A549 (cell line): ENCODE data around the gene FGGY. TPM values are rescaled to one million over a fixed set of nuclear protein-coding genes. Genes with fewer than 3 reads are reported as not detected.

Experiments used
- ATAC-seq, 2 experiments: fragments of 200-7000 bp in 1 of 2; fragments of >200 bp in 1 of 2; cut with Nextera tagmentation in 1 of 2; cut with Tn5 transposase in 1 of 2; 3 replicates each; pipeline versions ENCODE4 v1.8.0 to v1.9.1; 2018 to 2020; ENCODE audit warnings: mild to moderate bottlenecking in 1 of 2, moderate library complexity in 1 of 2
- CTCF ChIA-PET: fragments of 300-600 bp; sonication (Branson Sonifier 250); formaldehyde crosslinking; extraction: SDS; loops from one replicate; lab custom pipeline; 2021; ENCODE audit warnings: antibody characterized with exemption, inconsistent platforms; lab: Yijun Ruan, JAX
- POLR2A ChIA-PET: fragments of 350-600 bp; formaldehyde crosslinking; extraction: SDS; loops from one replicate; lab custom pipeline; 2021; ENCODE audit warnings: antibody characterized with exemption, inconsistent platforms; lab: Yijun Ruan, JAX
- DNase-seq, 2 experiments: peaks; one replicate each; pipeline versions ENCODE4 v3.0.0 to v3.0.0-alpha.2; 2011 to 2016; ENCODE audit warnings: low read depth in 1 of 2, low spot score in 1 of 2
- FAIRE-seq: peaks from 2 replicates; lab custom pipeline; 2011; peaks lifted over from hg19 to GRCh38; lab: Jason Lieb, UNC
- H3K27ac ChIP-seq, 2 experiments: fragments of >200 bp; sonication (Bioruptor Twin); formaldehyde crosslinking; 3 replicates each; pipeline ENCODE4 v1.5.1; 2016 to 2017
- H3K4me1 ChIP-seq: fragments of >200 bp; sonication (Bioruptor Twin); formaldehyde crosslinking; 3 replicates; pipeline ENCODE4 v1.6.1; 2016
- H3K4me2 ChIP-seq: fragments of >200 bp; sonication (Bioruptor Twin); formaldehyde crosslinking; 3 replicates; pipeline ENCODE4 v1.6.1; 2016
- H3K4me3 ChIP-seq: fragments of >200 bp; sonication (Bioruptor Twin); formaldehyde crosslinking; 3 replicates; pipeline ENCODE4 v1.5.1; 2016
- H3K9me3 ChIP-seq: fragments of >200 bp; sonication (Bioruptor Twin); formaldehyde crosslinking; 3 replicates; pipeline ENCODE4 v1.6.1; 2016
- CEBPB ChIP-seq, 2 experiments: fragments of >200 bp in 1 of 2; sonication (Bioruptor Twin) in 1 of 2; formaldehyde crosslinking in 1 of 2; IDR thresholded peaks; 2 replicates each; pipeline ENCODE4 v1.6.1; 2012 to 2016
- CHD2 ChIP-seq: fragments of 150-350 bp; IDR thresholded peaks from 2 replicates; pipeline ENCODE4 v1.6.1; 2014; ENCODE audit warnings: low read length; ENCODE audit not compliant: partially characterized antibody
- E2F6 ChIP-seq: IDR thresholded peaks from 2 replicates; pipeline ENCODE4 v1.6.1; 2012; ENCODE audit warnings: low read depth, borderline replicate concordance
- EP300 ChIP-seq, 2 experiments: fragments of >200 bp; sonication (Bioruptor Twin); formaldehyde crosslinking; IDR thresholded peaks; 2 replicates in 1 of 2; 3 replicates in 1 of 2; pipeline ENCODE4 v1.6.1; 2016 to 2017
- ESRRA ChIP-seq: fragments of 150-350 bp; IDR thresholded peaks from 2 replicates; pipeline ENCODE4 v1.6.1; 2014; ENCODE audit warnings: mild to moderate bottlenecking, low read length, borderline replicate concordance
- FOXS1 ChIP-seq: fragments of 250-450 bp; sonication (Bioruptor Pico); IDR thresholded peaks from 2 replicates; pipeline ENCODE4 v1.5.0; 2020; ENCODE audit warnings: mild to moderate bottlenecking, moderate library complexity
- HDAC2 ChIP-seq: fragments of 200-600 bp; sonication (generic); IDR thresholded peaks from 2 replicates; pipeline ENCODE4 v1.6.1; 2016
- HEYL ChIP-seq: fragments of 250-450 bp; sonication (Bioruptor Pico); IDR thresholded peaks from 2 replicates; pipeline ENCODE4 v1.8.0; 2021; ENCODE audit warnings: mild to moderate bottlenecking, moderate library complexity
- HOXB5 ChIP-seq: fragments of 250-450 bp; sonication (Bioruptor Pico); IDR thresholded peaks from 2 replicates; pipeline ENCODE4 v1.5.0; 2020; ENCODE audit warnings: mild to moderate bottlenecking, moderate library complexity
- JUNB ChIP-seq: fragments of >200 bp; sonication (Bioruptor Twin); formaldehyde crosslinking; IDR thresholded peaks from 2 replicates; pipeline ENCODE4 v1.6.1; 2016
- KDM1A ChIP-seq: fragments of 200-600 bp; sonication (generic); IDR thresholded peaks from 2 replicates; pipeline ENCODE4 v1.6.1; 2016; ENCODE audit warnings: low read depth, mild to moderate bottlenecking
- MAX ChIP-seq: IDR thresholded peaks from 2 replicates; pipeline ENCODE4 v1.6.1; 2012
- MAZ ChIP-seq: fragments of 150-350 bp; IDR thresholded peaks from 2 replicates; pipeline ENCODE4 v1.6.1; 2014; ENCODE audit warnings: antibody characterized with exemption, low read depth, low read length, borderline replicate concordance
- MYC ChIP-seq: IDR thresholded peaks from 2 replicates; pipeline ENCODE4 v1.6.1; 2012; ENCODE audit warnings: mild to moderate bottlenecking, inconsistent platforms, low read length, improper control_type of control experiment, borderline replicate concordance
- NR3C1 ChIP-seq: fragments of >200 bp; sonication (Bioruptor Twin); formaldehyde crosslinking; IDR thresholded peaks from 3 replicates; pipeline ENCODE4 v1.6.1; 2017
- PBX3 ChIP-seq: IDR thresholded peaks from 2 replicates; pipeline ENCODE4 v1.6.1; 2012
- POLR2A ChIP-seq: IDR thresholded peaks from 2 replicates; pipeline ENCODE4 v1.6.1; 2012; ENCODE audit warnings: mild to moderate bottlenecking, low read length
- POLR2AphosphoS2 ChIP-seq: conservative IDR thresholded peaks from 2 replicates; pipeline ENCODE4 v1.6.1; 2012; ENCODE audit warnings: low read length, improper control_type of control experiment, inconsistent platforms
- RAD21 ChIP-seq, 2 experiments: fragments of >200 bp in 1 of 2; sonication (Bioruptor Twin) in 1 of 2; formaldehyde crosslinking in 1 of 2; IDR thresholded peaks in 1 of 2; conservative IDR thresholded peaks in 1 of 2; 2 replicates in 1 of 2; 3 replicates in 1 of 2; pipeline ENCODE4 v1.6.1; 2012 to 2018; ENCODE audit warnings: inconsistent platforms in 1 of 2
- RFX5 ChIP-seq: fragments of 450-650 bp; IDR thresholded peaks from 2 replicates; pipeline ENCODE4 v1.7.1; 2014; ENCODE audit warnings: antibody characterized with exemption, mild to moderate bottlenecking, moderate library complexity
- RNF2 ChIP-seq: fragments of 200-600 bp; sonication (generic); IDR thresholded peaks from 2 replicates; pipeline ENCODE4 v1.6.1; 2016; ENCODE audit warnings: low read depth, mild to moderate bottlenecking, antibody characterized with exemption, moderate library complexity, borderline replicate concordance
- SMC3 ChIP-seq: fragments of >200 bp; sonication (Bioruptor Twin); formaldehyde crosslinking; IDR thresholded peaks from 3 replicates; pipeline ENCODE4 v1.6.1; 2018; ENCODE audit warnings: inconsistent platforms
- TFCP2L1 ChIP-seq: fragments of 250-450 bp; sonication (Bioruptor Pico); IDR thresholded peaks from 2 replicates; pipeline ENCODE4 v1.5.0; 2021; ENCODE audit warnings: mild to moderate bottlenecking
- ZC3H11A ChIP-seq: fragments of 450-650 bp; IDR thresholded peaks from 2 replicates; pipeline ENCODE4 v1.6.1; 2014; ENCODE audit warnings: antibody characterized with exemption, mild to moderate bottlenecking
- ZFP36 ChIP-seq: fragments of 450-650 bp; IDR thresholded peaks from 2 replicates; pipeline ENCODE4 v1.6.1; 2014; ENCODE audit warnings: borderline replicate concordance; ENCODE audit not compliant: partially characterized antibody
- ZNF302 ChIP-seq: fragments of 250-450 bp; sonication (Bioruptor Pico); IDR thresholded peaks from 2 replicates; pipeline ENCODE4 v1.9.0; 2021; ENCODE audit warnings: inconsistent platforms, mild to moderate bottlenecking, moderate library complexity
- WGBS: methylation state at CpG from one replicate; pipeline ENCODE4 v1.1.6; 2017; ENCODE audit errors: missing lambda C conversion rate; 5-methylcytosine and 5-hydroxymethylcytosine counted together
- polyA plus RNA-seq, 4 experiments: library from polyadenylated mRNA; depleted of rRNA in 3 of 4; stranded (reverse); fragments of >200 nt; fragmentation: RNase III in 1 of 4; extraction: RNeasy Plus Mini Kit Qiagen cat#74134 plus additional on column Dnase treatment in 1 of 4; gene quantifications; 2 replicates in 3 of 4; 3 replicates in 1 of 4; pipeline ENCODE4 v1.2.3, GENCODE V29; 2011 to 2017
- TF ChIP-seq, protein P1 (sequence below): fragments of 450-650 bp; IDR thresholded peaks from 2 replicates; pipeline ENCODE4 v1.6.1; 2014; ENCODE audit warnings: antibody characterized with exemption

Gene FGGY
- polyA plus RNA-seq, 2 of the 4 experiments (the other 2 are of a cell fraction), result 2.9 to 4.8 TPM

GRCh38 chr1:59262631-59263030 is 34.3 kb upstream of the FGGY start (continued):
- TF ChIP-seq ZFP36 (no peak), ESRRA (no peak)

GRCh38 chr1:59263111-59263510 is 33.8 kb upstream of the FGGY start:
- DNase-seq, result no peak
- no peaks in the 10 kb centered on the region for H3K9me3 ChIP-seq
- no peak for TF ChIP-seq RFX5
- TF ChIP-seq RNF2, result no peak
- TF ChIP-seq NR3C1, result no peak
- no peak for TF ChIP-seq RAD21 (conservative IDR thresholded peaks at IDR 0.05 in 1 of 2, IDR thresholded peaks at IDR 0.05 in 1 of 2)
- TF ChIP-seq HEYL, result no peak
- no peak for TF ChIP-seq EP300 (IDR thresholded peaks at IDR 0.05)
- no peak for TF ChIP-seq E2F6
- TF ChIP-seq TFCP2L1 (CRISPR knock-in tag), result no peak
- TF ChIP-seq SMC3, result no peak
- no peak for TF ChIP-seq POLR2AphosphoS2
- TF ChIP-seq ZC3H11A, result no peak
- no peak for TF ChIP-seq PBX3
- no peak for TF ChIP-seq MAX
- TF ChIP-seq CEBPB (IDR thresholded peaks at IDR 0.05), result no peak
- ATAC-seq, result no peak
- no peak overlapping the region for H3K27ac ChIP-seq
- H3K4me3 ChIP-seq, result no peak overlapping the region
- no peak for FAIRE-seq
- ChIA-PET POLR2A (no interaction called here), CTCF (no interaction called here)
- no peak overlapping the region for H3K4me2 ChIP-seq
- no peaks in the 10 kb centered on the region for H3K4me1 ChIP-seq

GRCh38 chr1:59265622-59266021 is 31.3 kb upstream of the FGGY start:
- no peak overlapping the region for H3K27ac ChIP-seq
- no peaks in the 10 kb centered on the region for H3K4me1 ChIP-seq
- ChIA-PET CTCF (interaction anchor here (0.5 kb wide), 1 partner anchor 480 kb away, joined by 3 read pairs; no protein-coding TSS in a partner anchor), POLR2A (no interaction called here)
- no peak for TF ChIP-seq POLR2A
- 69% methylated on average over 4 of the region's 4 CpGs for WGBS
- no peak overlapping the region for H3K4me3 ChIP-seq
- H3K9me3 ChIP-seq, result no peaks in the 10 kb centered on the region
- FAIRE-seq, result no peak
- no peak for ATAC-seq
- no peak for DNase-seq
- H3K4me2 ChIP-seq, result no peak overlapping the region

DNA sequence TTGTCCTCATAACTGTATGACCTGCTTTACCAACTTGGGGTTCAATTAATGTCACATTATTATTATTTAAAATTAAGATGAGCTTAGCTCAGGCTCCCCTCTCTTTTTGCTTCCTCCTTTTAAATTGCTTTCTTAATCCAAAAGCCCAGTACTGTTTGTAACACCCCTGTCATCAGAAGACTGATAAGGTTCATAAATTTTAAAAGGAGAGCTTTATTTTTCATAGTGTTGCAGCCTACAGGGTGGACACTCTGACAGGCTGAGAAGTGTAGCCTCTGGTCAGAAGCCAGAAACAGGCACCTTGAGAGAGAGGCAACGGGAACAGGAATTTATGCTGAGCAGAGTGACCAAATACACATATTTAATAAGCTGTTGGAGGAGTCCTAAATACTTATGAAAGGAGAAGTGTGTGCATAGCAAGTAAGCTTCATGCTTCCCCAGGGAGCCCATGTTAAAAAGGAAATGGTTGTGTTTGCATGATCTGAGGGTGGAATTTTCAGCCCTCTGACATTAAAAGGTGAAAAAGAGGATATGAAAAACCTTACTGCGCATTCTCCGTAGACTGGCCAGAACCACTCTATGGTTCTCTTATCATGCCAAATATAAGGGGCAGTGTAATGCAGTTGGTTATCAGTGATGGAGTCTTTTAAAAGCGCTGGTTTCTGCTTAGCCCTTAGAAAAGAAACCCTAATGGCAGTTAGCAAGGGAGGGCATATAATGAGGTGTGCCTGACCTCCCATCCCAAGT is 30.5 kb upstream of the FGGY start:
- no peak for TF ChIP-seq KDM1A
- no peak for TF ChIP-seq MAX
- no peak for TF ChIP-seq HOXB5 (CRISPR knock-in tag)
- TF ChIP-seq, protein P1, sequence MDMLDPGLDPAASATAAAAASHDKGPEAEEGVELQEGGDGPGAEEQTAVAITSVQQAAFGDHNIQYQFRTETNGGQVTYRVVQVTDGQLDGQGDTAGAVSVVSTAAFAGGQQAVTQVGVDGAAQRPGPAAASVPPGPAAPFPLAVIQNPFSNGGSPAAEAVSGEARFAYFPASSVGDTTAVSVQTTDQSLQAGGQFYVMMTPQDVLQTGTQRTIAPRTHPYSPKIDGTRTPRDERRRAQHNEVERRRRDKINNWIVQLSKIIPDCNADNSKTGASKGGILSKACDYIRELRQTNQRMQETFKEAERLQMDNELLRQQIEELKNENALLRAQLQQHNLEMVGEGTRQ, result no peak
- TF ChIP-seq EP300 (IDR thresholded peaks at IDR 0.05), result no peak
- TF ChIP-seq RNF2, result no peak
- no peak for TF ChIP-seq CHD2
- no peak for TF ChIP-seq MYC
- TF ChIP-seq ZNF302, result no peak
- no peak for TF ChIP-seq JUNB
- TF ChIP-seq SMC3, result no peak
- TF ChIP-seq HDAC2, result no peak
- no peak for TF ChIP-seq FOXS1 (CRISPR knock-in tag)
- TF ChIP-seq MAZ, result no peak
- no peak for TF ChIP-seq RFX5
- TF ChIP-seq CEBPB (IDR thresholded peaks at IDR 0.05), result no peak
- H3K9me3 ChIP-seq, result no peaks in the 10 kb centered on the region
- no peak overlapping the region for H3K4me3 ChIP-seq
- H3K4me2 ChIP-seq, result no peak overlapping the region
- no peaks in the 10 kb centered on the region for H3K4me1 ChIP-seq
- ChIA-PET CTCF (interaction anchor here (0.5 kb wide), 1 partner anchor 481 kb away, joined by 3 read pairs; no protein-coding TSS in a partner anchor), POLR2A (no interaction called here)
- H3K27ac ChIP-seq, result no peak overlapping the region
- ATAC-seq (no peak), FAIRE-seq (no peak), DNase-seq (no peak)
- WGBS, result 46% methylated on average over 4 of the region's 4 CpGs
